Kidney glomerular epithelial cell (primary cell): ENCODE measurements around the gene ZEB2.

Experiments used
- DNase-seq: peaks from one replicate; lab custom pipeline; 2025; lab: John Stamatoyannopoulos, UW

Gene ZEB2

DNA sequence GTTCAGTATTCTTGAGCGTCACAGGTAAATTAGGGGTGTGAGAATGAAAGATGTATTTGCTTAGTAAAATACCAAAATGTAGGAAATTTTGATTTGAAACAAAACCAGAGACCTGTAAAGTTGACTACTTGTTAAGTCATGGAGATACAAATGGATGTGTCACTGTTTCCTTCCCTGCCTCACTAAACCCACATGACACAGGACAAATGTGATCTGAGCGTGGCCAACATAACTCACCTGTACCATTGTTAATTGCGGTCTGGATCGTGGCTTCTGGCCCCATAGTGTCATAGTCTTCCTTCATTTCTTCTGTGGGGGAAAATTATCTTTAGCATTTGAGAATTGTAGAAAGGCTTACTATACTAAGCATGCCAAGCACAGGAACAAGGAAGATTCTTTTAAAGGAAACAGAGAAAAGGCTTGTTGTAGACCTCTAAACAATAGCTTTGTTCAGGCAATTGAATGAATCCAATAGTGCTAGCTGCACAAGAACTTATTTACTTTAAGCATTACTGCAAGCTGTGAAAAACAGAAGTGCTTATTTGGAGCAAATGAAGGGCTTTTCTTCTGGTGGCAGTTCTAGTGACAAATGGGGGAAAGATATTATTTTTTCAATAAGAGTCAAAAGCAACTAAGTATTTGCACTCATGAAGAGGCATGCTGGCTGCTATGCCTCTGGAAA lies 95.2 kb downstream of the ZEB2 start:
- no peak for DNase-seq

DNA sequence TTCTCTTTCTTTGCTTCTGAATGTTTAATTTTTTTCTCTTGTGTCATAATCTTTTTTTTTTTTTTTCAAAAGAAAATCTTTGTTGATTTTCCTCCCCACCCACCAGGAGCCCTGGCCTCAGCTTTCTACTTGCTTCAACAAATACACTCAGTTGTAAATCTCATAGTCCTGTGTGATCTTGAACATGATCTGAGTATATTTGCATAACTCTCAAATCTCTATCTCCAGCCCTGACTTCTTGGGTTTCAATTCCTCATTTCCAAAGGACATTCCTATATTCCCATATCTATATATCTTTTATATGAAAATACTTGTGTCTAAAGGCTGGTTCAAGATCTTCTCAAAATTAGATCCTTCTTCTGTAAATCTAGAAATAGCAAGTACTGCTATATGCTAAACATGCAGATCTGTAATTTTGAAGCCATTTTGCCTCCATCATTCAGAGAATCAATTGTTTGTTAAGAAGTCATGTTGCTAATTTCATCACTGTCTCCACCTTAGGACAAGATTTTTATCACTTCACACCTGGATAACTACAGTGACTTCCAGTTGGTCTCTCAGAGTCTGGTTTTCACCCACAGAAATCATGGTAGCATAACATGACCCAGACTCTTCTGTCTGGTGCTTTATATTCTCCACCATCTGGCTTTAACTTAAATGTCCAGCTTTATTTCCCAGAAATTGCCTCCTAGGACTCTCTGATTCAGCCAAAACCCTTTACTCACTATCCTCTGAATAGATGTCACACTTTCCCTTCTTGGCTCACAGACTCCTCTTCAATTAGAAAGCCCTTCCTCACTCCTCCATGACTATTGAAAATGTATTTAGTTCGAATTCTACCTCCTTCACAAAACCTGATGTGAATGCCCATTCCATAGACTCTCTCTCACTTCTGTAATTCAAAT lies 98.1 kb downstream of the ZEB2 start:
- no peak for DNase-seq

GRCh38 chr2:144419218-144419617 lies 100.7 kb downstream of the ZEB2 start:
- no peak for DNase-seq

- no peak for DNase-seq
These were observed 104.5 kb downstream of the ZEB2 start for GRCh38 chr2:144415386-144415785.

- DNase-seq, result no peak
These were observed 105.5 kb downstream of the ZEB2 start for GRCh38 chr2:144414324-144414845.

DNA sequence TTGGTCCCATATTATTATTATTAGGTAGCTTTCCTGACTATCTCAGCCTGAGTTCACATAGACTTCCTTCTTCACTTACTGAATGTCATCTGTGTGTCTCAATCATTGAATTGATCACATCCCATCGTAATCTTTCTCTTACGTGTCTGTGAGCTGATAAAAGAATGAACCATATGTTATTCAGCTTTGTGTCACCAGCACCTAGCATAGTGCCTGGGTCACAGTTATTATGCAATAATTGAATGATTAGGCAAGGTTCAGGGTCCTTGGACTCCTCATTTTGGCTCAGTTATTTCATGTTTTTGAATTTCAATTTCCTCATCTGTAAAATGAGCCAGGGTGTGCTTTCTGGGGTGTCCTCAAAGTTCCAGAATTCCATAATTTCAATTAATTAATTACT lies 107.2 kb downstream of the ZEB2 start:
- no peak for DNase-seq

DNA sequence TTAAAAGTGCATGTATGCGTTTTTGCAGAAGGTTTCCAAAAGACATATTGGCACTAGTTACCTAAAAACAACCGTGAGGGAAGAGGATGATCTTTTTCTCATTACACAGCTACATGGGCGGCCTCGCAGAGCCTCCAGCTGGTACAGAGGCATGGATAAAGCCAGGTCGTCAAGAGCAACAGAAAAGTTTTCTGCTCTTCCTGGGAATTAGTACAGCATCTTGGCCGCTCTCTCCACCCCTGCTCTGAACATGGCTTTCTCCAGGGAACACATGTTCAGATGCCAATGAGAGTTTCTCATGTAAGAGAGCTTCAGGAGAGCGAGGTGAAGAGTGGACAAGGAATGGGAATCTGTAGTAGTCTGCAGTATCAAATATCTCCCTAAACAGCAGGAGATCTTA lies 108.4 kb downstream of the ZEB2 start:
- DNase-seq, result no peak

DNA sequence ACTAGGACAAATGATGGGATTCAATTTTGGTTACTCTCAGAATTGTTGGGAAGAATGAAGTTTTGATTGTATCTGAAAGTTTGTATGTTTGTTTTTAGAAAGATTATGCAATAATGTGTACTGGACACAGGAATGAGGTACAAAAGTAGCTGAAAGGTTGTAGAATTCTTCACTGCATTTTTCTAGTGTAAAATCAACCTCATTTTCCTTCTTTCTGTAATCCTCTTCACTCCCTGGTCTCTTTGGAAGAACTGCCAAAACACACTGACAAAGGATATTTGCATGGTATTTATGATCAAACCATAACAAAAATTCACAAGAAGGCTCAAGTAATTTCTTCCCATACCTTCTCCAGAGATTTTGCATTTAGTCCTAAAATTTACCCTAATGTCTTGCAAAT lies 110.7 kb downstream of the ZEB2 start:
- no peak for DNase-seq

DNA sequence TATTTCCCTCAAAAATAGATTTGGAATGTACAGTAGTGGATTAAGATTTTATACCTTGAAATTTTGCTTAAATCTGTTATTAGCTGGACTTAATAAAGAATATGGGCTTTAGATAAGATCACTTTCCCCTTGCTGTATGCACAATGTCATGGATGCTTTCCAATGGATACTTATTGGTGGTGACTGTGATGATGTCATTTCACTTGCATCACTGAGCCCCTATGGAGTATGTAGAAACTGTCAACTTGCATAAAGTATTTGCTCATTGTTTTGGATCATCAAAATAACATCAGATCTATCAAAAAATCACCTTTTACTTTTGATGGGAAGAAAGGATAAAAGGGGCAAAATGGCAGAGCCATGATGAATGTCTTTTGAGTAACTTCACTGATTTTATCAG lies 112.7 kb downstream of the ZEB2 start:
- no peak for DNase-seq

- no peak for DNase-seq
These were observed 113.7 kb downstream of the ZEB2 start for GRCh38 chr2:144405982-144406788.

DNA sequence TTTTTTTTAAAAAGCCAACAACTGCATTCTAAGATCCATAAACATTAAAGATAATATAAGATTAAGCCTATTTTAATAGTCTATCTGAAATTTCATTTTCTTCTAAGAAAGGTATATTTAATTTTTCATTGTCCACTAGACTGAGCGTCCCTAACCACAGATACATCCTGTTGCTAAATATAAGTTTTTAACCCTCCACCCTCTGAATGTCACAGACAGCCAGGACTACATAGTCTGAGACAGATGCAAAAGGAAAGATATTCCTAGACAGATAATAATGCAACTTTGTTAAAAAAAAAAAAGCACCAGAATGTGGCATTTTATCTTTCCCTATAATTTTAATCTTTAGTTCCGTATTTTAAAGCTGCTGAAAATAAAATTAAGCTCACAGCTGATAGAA lies 114.6 kb downstream of the ZEB2 start:
- no peak for DNase-seq

GRCh38 chr2:144404586-144405314 lies 115.2 kb downstream of the ZEB2 start:
- DNase-seq, result no peak

DNA sequence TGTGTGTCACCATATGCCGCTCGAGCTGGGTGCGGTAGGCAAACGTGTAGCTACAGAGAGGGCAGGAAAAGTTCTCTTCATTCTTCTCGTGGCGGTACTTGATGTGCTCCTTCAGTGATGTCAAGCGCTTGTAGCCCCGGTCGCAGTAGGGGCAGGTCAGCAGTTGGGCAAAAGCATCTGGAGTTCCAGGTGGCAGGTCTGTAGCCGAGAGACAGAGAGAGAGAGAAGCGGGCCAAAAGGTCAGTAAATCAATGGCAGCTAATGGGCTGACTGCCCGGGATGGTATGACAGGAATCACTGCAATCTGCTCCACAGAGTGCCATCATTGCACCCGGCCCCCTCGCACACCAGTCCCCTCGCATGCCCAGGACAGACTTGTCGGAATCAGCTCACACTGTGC lies 116.0 kb downstream of the ZEB2 start:
- DNase-seq, result no peak

DNA sequence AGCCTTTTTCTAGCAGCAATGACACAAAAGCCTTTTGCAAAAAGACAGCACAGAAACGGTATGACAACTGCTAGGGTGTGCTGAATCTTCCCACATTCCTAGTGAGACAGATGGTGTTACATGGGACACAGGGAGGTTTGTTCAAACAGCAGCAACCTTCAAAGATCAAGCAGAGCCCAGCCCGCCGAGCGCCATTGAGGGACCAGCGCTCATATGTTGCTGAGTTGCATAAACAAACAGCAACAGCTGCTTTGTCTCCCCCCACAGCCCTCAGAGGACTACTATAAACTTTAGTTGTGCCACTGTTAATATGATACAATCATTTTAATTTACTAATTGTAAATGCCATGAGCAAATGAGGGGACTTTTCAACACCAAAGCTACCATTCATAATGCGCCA lies 117.7 kb downstream of the ZEB2 start:
- DNase-seq, result no peak

DNA sequence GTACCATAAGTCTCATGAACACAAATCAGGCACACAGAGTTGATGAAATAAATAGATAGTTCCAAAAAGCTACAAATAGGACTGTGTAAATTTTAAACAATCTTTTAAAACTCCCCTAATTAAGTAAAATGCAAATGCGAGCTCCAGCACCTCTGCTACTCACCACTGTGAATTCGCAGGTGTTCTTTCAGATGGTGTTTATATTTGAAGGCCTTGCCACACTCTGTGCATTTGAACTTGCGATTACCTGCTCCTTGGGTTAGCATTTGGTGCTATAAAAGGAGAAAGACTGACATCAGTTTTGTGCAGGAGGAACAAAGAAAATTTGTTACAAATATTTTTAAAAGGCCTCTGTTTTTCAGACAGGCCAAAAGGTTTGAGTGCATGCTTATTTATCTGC lies 118.9 kb downstream of the ZEB2 start:
- DNase-seq, result no peak

DNA sequence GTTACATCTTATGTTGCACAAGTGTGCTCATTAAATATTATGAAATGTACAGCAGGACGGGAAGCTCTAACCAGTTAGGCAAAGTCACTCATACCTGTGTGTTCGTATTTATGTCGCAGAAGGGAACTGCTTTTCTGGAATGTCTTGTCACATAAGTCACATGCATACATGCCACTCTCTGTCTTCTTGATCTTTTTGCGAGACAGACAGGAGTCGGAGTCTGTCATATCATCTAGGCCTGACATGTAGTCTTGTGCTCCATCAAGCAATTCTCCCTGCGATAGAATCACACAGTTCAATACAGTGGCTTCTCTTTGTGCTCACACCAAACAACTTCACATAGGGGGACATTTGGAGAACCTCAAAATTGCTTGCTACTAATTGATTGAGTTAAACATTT lies 123.6 kb downstream of the ZEB2 start:
- no peak for DNase-seq

DNA sequence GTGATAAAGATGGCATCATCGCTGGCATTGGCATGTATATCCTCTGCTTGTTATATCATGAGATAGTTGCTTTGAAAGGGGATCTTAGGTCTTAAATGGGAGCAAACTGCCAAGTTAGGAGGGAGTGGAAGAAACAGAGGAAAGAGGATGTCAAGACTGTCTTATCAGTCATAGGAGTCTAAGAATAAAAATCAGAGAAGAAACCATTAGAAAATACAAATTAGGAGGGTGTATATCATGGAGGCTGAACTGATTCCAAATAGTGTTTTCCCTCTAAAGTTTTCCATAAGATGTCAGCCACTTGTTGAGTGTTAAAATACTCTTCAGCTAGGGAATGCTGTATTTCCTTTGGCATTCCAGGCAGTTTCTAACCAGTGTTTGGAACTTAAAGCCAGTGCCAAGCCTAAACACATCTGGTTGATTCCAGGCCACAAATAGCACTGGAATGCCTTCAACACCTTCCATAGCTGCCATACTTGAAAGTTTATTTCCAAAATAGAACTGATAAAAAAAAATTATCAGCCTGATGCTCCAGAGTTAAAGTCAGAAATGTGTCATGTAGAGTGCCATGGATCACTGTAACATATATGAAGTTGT lies 129.4 kb downstream of the ZEB2 start:
- no peak for DNase-seq

- no peak for DNase-seq
These were observed 130.0 kb downstream of the ZEB2 start for GRCh38 chr2:144389930-144390311.

DNA sequence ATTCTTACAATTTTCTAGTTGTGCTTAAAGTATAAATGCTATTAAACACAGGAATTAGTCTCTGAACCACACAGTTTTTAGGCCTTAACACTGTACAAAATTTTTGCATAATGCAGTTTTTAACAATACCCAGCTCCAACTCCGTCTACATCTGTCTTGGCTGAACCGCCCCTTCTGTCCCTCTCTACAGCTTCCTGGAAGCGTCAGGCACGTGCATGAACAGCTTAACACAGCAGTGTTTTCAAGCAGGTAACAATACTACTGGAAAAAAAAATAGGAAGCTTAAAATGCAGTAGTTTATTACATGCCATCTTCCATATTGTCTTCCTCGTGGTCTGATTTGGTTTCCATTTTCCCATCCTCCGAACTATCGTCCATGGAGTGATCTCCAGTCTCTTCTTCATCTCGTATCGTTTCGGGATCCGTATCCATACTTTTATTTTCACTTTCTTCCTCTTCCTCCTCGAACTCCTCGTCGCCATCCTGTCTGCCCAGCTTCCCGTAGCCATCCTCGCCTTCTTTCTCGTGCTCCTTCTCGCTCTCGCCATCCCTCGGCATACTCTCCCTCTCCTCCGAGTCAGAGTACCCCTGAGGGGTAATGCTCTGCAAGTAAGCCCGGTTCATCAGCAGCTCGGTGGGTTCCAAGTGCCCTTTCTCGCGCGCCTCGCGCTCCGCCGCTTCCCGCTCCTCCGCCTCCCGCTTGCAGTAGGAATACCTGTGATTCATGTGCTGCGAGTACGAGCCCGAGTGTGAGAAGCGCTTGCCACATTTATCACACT lies 130.6 kb downstream of the ZEB2 start:
- DNase-seq, result no peak

DNA sequence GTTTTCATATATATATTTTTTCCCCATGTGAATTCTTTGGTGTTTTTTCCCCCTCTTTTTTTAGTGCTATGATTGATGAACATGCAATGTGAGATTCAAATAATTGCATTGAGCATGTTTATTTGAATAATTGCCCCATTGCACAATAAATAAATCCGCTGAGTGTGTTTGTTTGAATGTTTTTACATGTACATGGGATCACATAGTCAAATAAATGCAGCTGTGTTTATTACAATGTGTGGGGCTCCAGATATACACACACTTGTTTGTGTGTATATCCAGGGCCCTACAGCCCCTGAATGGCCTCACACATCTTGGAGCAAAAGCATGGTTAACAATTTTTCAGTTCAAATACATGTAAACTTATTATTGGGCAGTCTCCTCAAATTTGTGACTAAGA lies 134.5 kb downstream of the ZEB2 start:
- no peak for DNase-seq
